K562 (cell line): ENCODE data around the gene MRPL16. TPM values are rescaled to one million over a fixed set of nuclear protein-coding genes. Genes with fewer than 3 reads are reported as not detected.

ENCODE experiments used
- BRD9 ChIP-seq: fragments of 450-650 bp; IDR thresholded peaks from 2 replicates; pipeline ENCODE4 v1.6.1; 2018; ENCODE audit warnings: low read depth; ENCODE audit not compliant: partially characterized antibody
- DNMT1 ChIP-seq: fragments of 450-650 bp; IDR thresholded peaks from 2 replicates; pipeline ENCODE4 v1.6.1; 2016; ENCODE audit warnings: antibody characterized with exemption, mild to moderate bottlenecking
- E2F5 ChIP-seq: sonication (generic); formaldehyde crosslinking; IDR thresholded peaks from 2 replicates; pipeline ENCODE4 v1.8.0; 2022; ENCODE audit warnings: mild to moderate bottlenecking, missing genetic modification reagents
- FOS ChIP-seq: IDR thresholded peaks from 3 replicates; pipeline ENCODE4 v1.6.1; 2011; ENCODE audit not compliant: insufficient read length; ENCODE audit errors: extremely low read depth
- GATA2 ChIP-seq: sonication (generic); formaldehyde crosslinking; IDR thresholded peaks from 2 replicates; pipeline ENCODE4 v1.4.0; 2020; ENCODE audit warnings: mild to moderate bottlenecking, missing genetic modification reagents
- HDAC3 ChIP-seq: fragments of 450-650 bp; IDR thresholded peaks from 2 replicates; pipeline ENCODE4 v1.6.1; 2018; ENCODE audit warnings: borderline replicate concordance, mild to moderate bottlenecking, moderate library complexity; ENCODE audit not compliant: partially characterized antibody
- JUNB ChIP-seq: fragments of 450-650 bp; formaldehyde crosslinking; conservative IDR thresholded peaks from 2 replicates; pipeline ENCODE4 v1.4.0; 2020; ENCODE audit warnings: mild to moderate bottlenecking
- KAT7 ChIP-seq: sonication (generic); formaldehyde crosslinking; IDR thresholded peaks from 2 replicates; pipeline ENCODE4 v1.8.0; 2022; ENCODE audit warnings: missing genetic modification reagents, mild to moderate bottlenecking, borderline replicate concordance
- NKRF ChIP-seq: fragments of 450-650 bp; IDR thresholded peaks from 2 replicates; pipeline ENCODE4 v1.6.1; 2016; ENCODE audit warnings: borderline replicate concordance
- NONO ChIP-seq, 2 experiments: fragments of 200-400 bp in 1 of 2; fragments of 450-650 bp in 1 of 2; formaldehyde crosslinking in 1 of 2; IDR thresholded peaks; 2 replicates each; pipeline ENCODE4 v1.6.1; 2017; ENCODE audit warnings: low read depth in 2 of 2, mild to moderate bottlenecking in 2 of 2, moderate library complexity in 2 of 2, low read length in 1 of 2
- PURB ChIP-seq: sonication (generic); formaldehyde crosslinking; IDR thresholded peaks from 2 replicates; pipeline ENCODE4 v1.9.0; 2021; ENCODE audit warnings: low read depth, mild to moderate bottlenecking, missing genetic modification reagents
- RBM17 ChIP-seq: fragments of 200-400 bp; formaldehyde crosslinking; IDR thresholded peaks from 2 replicates; pipeline ENCODE4 v1.6.1; 2017; ENCODE audit warnings: low read depth, mild to moderate bottlenecking, low read length, borderline replicate concordance
- SMARCA4 ChIP-seq: fragments of 450-650 bp; IDR thresholded peaks from 2 replicates; pipeline ENCODE4 v1.6.1; 2016
- SMARCC2 ChIP-seq: fragments of 450-650 bp; IDR thresholded peaks from 2 replicates; pipeline ENCODE4 v1.6.1; 2017; ENCODE audit warnings: antibody characterized with exemption, moderate library complexity, mild to moderate bottlenecking, low read depth
- SUPT5H ChIP-seq: fragments of 450-650 bp; IDR thresholded peaks from 2 replicates; pipeline ENCODE4 v1.6.1; 2016
- TBP ChIP-seq: optimal IDR thresholded peaks from 2 replicates; pipeline ENCODE3; 2011; ENCODE audit warnings: low read depth, low read length, improper control_type of control experiment
- ZBTB17 ChIP-seq: fragments of 450-650 bp; formaldehyde crosslinking; IDR thresholded peaks from 2 replicates; pipeline ENCODE4 v1.4.0; 2020; ENCODE audit warnings: mild to moderate bottlenecking
- ZBTB26 ChIP-seq: fragments of 450-650 bp; formaldehyde crosslinking; IDR thresholded peaks from 2 replicates; pipeline ENCODE4 v1.4.0; 2022; ENCODE audit warnings: missing genetic modification characterization
- ZNF239 ChIP-seq: fragments of 250-450 bp; sonication (Bioruptor Pico); IDR thresholded peaks from 2 replicates; pipeline ENCODE4 v1.4.0; 2020; ENCODE audit warnings: mild to moderate bottlenecking
- ZNF384 ChIP-seq: IDR thresholded peaks from 2 replicates; pipeline ENCODE4 v1.6.1; 2012; ENCODE audit warnings: low read depth, low read length, improper control_type of control experiment
- polyA plus RNA-seq, 8 experiments: library from polyadenylated mRNA; depleted of rRNA in 4 of 8; stranded (reverse) in 5 of 8; unstranded in 3 of 8; fragments of >200 nt; fragmentation: Nextera tagmentation in 2 of 8; fragmentation: Illumina TruSeq in 1 of 8; extraction: Ambion mirVana in 2 of 8; extraction: Trizol in 1 of 8; gene quantifications; 2 replicates each; pipeline versions ENCODE4 v1.2.1 to v1.2.3, GENCODE V29; 2011 to 2014; ENCODE audit warnings: inconsistent platforms in 1 of 8, missing spikeins in 1 of 8
- total RNA-seq, 7 experiments: library from RNA; depleted of rRNA in 6 of 7; stranded (reverse); fragments of >200 nt in 6 of 7; fragmentation: Illumina TruSeq in 2 of 7; extraction: Trizol in 2 of 7; gene quantifications; 2 replicates each; pipeline versions ENCODE4 v1.2.1 to v1.2.3, GENCODE V29; 2011 to 2021; ENCODE audit warnings: low replicate concordance in 1 of 7
- TF ChIP-seq, protein P1 (sequence below): sonication (generic); formaldehyde crosslinking; IDR thresholded peaks from 2 replicates; pipeline ENCODE4 v1.4.0; 2020; ENCODE audit warnings: mild to moderate bottlenecking, missing genetic modification reagents

Gene MRPL16
- total and polyA plus RNA-seq, 9 of the 15 experiments (the other 6 are each of a cell fraction or from before 2014, with no cell fraction given): 63.3 to 209 (median 157) TPM

- TF ChIP-seq NKRF (peak; percentile 74; the same call in 1 of the 2 replicates), PURB (CRISPR knock-in tag) (no peak), FOS (no peak), SUPT5H (peak; percentile 89), ZBTB17 (CRISPR knock-in tag) (no peak), KAT7 (CRISPR knock-in tag) (no peak; the same call in 1 of the 2 replicates), TBP (peak; percentile 96), RBM17 (no peak), ZNF239 (no peak), BRD9 (no peak), NONO (IDR thresholded peaks at IDR 0.05; ENCODE audit: low read depth in 2 of 2, low read length in 1 of 2) (0 out of 4 replicates have a peak, but pooled peaks of 1 of the 2 experiments have one; percentile 42), ZBTB26 (CRISPR knock-in tag) (no peak), SMARCC2 (no peak), HDAC3 (no peak), GATA2 (no peak), ZNF384 (peak; percentile 16; the same call in 1 of the 2 replicates), DNMT1 (no peak), JUNB (CRISPR knock-in tag) (no peak), SMARCA4 (no peak), E2F5 (CRISPR knock-in tag) (no peak)
- TF ChIP-seq, protein P1, sequence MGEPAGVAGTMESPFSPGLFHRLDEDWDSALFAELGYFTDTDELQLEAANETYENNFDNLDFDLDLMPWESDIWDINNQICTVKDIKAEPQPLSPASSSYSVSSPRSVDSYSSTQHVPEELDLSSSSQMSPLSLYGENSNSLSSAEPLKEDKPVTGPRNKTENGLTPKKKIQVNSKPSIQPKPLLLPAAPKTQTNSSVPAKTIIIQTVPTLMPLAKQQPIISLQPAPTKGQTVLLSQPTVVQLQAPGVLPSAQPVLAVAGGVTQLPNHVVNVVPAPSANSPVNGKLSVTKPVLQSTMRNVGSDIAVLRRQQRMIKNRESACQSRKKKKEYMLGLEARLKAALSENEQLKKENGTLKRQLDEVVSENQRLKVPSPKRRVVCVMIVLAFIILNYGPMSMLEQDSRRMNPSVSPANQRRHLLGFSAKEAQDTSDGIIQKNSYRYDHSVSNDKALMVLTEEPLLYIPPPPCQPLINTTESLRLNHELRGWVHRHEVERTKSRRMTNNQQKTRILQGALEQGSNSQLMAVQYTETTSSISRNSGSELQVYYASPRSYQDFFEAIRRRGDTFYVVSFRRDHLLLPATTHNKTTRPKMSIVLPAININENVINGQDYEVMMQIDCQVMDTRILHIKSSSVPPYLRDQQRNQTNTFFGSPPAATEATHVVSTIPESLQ (CRISPR knock-in tag): 0 out of 2 replicates have a peak, but pooled peaks have one; percentile 34
These were observed at the start of gene MRPL16 (continued) for GRCh38 chr11:59810189-59810910.
